ENCODE measurements around the gene TET2.

The TET2 gene

DNA sequence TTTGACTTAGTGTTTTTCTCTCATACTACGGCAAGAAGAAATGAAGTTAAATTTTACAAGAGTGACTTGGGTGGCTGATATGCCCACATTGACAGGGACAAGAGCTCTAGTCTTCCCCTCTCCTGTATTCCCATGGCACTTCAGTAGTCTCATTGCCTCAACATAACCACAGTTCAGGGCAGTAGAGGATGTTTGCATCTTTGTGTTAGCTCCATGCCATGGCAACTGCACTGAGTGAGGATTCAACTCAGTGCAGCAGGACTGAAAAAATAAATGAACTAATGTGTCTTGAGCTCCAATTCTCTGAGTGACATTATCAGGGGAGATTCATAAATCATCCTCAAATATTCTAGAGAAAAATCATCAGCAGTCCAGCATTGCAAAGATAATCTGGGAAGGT, 78.8 kb downstream of the TET2 start:
- TF ChIP-seq, protein P1, sequence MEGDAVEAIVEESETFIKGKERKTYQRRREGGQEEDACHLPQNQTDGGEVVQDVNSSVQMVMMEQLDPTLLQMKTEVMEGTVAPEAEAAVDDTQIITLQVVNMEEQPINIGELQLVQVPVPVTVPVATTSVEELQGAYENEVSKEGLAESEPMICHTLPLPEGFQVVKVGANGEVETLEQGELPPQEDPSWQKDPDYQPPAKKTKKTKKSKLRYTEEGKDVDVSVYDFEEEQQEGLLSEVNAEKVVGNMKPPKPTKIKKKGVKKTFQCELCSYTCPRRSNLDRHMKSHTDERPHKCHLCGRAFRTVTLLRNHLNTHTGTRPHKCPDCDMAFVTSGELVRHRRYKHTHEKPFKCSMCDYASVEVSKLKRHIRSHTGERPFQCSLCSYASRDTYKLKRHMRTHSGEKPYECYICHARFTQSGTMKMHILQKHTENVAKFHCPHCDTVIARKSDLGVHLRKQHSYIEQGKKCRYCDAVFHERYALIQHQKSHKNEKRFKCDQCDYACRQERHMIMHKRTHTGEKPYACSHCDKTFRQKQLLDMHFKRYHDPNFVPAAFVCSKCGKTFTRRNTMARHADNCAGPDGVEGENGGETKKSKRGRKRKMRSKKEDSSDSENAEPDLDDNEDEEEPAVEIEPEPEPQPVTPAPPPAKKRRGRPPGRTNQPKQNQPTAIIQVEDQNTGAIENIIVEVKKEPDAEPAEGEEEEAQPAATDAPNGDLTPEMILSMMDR (IDR thresholded peaks at IDR 0.05), result no peak
- DNase-seq, result no peak
- no peaks in the 10 kb centered on the region for H3K36me3 Mint-ChIP-seq (ENCODE audit: low read depth)
- H3K27me3 Mint-ChIP-seq (ENCODE audit: low read depth, poor library complexity), result no peaks in the 10 kb centered on the region
- peak overlapping the region; percentile 9 for H3K27ac Mint-ChIP-seq
- peaks cover 3% of the 10 kb centered on the region for H3K9me3 Mint-ChIP-seq
- peaks cover 6% of the 10 kb centered on the region for H3K4me1 Mint-ChIP-seq
- H3K4me3 Mint-ChIP-seq, result no peak overlapping the region

DNA sequence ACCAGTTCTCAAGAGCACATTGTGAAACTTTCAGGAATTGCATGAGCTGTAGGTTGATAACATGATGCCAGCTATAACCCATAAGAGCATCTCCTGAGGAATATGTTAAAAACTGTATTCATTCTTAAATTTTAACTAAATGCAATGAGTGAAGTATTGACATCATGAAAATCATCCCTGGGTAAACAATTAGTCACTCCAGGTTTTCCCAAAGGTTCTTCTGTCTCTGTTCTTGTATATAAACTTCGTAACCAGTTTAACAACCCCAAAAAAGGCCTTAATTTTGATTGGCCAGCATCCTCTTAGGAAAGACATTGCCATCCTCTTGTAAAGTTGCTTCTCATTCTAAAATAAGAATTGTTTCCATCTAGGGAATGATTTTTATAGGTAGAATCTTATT, 80.4 kb downstream of the TET2 start:
- Mint-ChIP-seq H3K27me3 (ENCODE audit: low read depth, poor library complexity) (no peaks in the 10 kb centered on the region), H3K4me3 (no peak overlapping the region), H3K27ac (no peak overlapping the region), H3K4me1 (peaks cover 6% of the 10 kb centered on the region), H3K36me3 (ENCODE audit: low read depth) (no peaks in the 10 kb centered on the region), H3K9me3 (peaks cover 3% of the 10 kb centered on the region)
- no peak for DNase-seq
- TF ChIP-seq, protein P1 (IDR thresholded peaks at IDR 0.05), result no peak

DNA sequence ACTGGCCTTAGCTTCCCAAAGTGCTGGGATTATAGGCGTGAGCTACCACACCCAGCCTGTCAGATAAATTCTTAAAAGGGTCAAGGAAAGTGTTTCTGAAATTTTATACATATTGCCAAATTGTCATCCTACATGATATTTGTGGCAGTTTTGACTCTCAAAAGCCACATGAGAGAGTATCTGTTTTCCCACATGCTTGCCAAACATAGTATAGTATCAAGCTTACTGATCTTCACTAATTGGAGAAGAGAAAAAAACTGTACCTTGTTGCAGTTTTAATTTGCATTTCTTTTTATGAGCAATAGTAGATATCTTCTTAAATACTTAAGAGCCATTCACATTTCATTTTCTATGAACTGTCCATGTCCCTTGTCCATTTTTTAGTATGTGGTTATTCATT, 83.6 kb downstream of the TET2 start:
- Mint-ChIP-seq H3K27ac (no peak overlapping the region), H3K9me3 (no peaks in the 10 kb centered on the region), H3K36me3 (ENCODE audit: low read depth) (peaks cover 16% of the 10 kb centered on the region), H3K27me3 (ENCODE audit: low read depth, poor library complexity) (no peaks in the 10 kb centered on the region), H3K4me1 (peaks cover 6% of the 10 kb centered on the region), H3K4me3 (no peak overlapping the region)
- TF ChIP-seq, protein P1 (IDR thresholded peaks at IDR 0.05), result no peak
- no peak for DNase-seq

DNA sequence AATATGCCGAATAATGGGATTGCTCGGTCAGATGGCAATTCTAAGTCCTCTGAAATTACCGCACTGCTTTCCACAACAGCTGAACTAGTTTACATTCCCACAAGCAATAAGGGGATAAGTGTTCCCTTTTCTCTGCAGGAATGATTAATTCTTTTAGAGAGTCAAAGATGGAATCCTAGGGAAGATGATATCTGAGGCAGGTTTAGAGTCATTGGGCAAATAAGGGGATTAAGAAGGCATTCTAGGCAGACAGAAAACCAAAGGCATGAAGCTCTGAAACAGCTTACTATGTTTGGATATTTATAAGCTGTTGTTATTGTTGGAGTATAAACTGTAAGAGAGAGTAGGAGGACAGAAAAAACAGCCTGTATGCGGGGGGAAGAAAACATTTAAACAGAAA, 85.7 kb downstream of the TET2 start:
- Mint-ChIP-seq H3K36me3 (ENCODE audit: low read depth) (peaks cover 34% of the 10 kb centered on the region), H3K27ac (no peak overlapping the region), H3K9me3 (no peaks in the 10 kb centered on the region), H3K27me3 (ENCODE audit: low read depth, poor library complexity) (no peaks in the 10 kb centered on the region), H3K4me3 (no peak overlapping the region), H3K4me1 (no peaks in the 10 kb centered on the region)
- DNase-seq, result no peak
- TF ChIP-seq, protein P1 (IDR thresholded peaks at IDR 0.05), result no peak

DNA sequence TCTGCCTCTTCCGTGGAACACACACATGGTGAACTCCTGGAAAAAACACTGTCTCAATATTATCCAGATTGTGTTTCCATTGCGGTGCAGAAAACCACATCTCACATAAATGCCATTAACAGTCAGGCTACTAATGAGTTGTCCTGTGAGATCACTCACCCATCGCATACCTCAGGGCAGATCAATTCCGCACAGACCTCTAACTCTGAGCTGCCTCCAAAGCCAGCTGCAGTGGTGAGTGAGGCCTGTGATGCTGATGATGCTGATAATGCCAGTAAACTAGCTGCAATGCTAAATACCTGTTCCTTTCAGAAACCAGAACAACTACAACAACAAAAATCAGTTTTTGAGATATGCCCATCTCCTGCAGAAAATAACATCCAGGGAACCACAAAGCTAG, 87.9 kb downstream of the TET2 start:
- no peaks in the 10 kb centered on the region for H3K9me3 Mint-ChIP-seq
- no peak overlapping the region for H3K27ac Mint-ChIP-seq
- no peaks in the 10 kb centered on the region for H3K27me3 Mint-ChIP-seq (ENCODE audit: low read depth, poor library complexity)
- DNase-seq, result no peak
- TF ChIP-seq, protein P1 (IDR thresholded peaks at IDR 0.05), result no peak
- H3K4me3 Mint-ChIP-seq, result no peak overlapping the region
- H3K4me1 Mint-ChIP-seq, result no peaks in the 10 kb centered on the region
- peaks cover 56% of the 10 kb centered on the region for H3K36me3 Mint-ChIP-seq (ENCODE audit: low read depth)

DNA sequence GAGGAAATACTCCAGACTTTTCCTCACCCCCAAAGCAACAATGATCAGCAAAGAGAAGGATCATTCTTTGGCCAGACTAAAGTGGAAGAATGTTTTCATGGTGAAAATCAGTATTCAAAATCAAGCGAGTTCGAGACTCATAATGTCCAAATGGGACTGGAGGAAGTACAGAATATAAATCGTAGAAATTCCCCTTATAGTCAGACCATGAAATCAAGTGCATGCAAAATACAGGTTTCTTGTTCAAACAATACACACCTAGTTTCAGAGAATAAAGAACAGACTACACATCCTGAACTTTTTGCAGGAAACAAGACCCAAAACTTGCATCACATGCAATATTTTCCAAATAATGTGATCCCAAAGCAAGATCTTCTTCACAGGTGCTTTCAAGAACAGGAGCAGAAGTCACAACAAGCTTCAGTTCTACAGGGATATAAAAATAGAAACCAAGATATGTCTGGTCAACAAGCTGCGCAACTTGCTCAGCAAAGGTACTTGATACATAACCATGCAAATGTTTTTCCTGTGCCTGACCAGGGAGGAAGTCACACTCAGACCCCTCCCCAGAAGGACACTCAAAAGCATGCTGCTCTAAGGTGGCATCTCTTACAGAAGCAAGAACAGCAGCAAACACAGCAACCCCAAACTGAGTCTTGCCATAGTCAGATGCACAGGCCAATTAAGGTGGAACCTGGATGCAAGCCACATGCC, 89.7 kb downstream of the TET2 start:
- no peak overlapping the region for H3K4me3 Mint-ChIP-seq
- no peaks in the 10 kb centered on the region for H3K27me3 Mint-ChIP-seq (ENCODE audit: low read depth, poor library complexity)
- no peaks in the 10 kb centered on the region for H3K4me1 Mint-ChIP-seq
- H3K27ac Mint-ChIP-seq, result no peak overlapping the region
- TF ChIP-seq, protein P1 (IDR thresholded peaks at IDR 0.05), result no peak
- no peaks in the 10 kb centered on the region for H3K9me3 Mint-ChIP-seq
- peaks cover 59% of the 10 kb centered on the region for H3K36me3 Mint-ChIP-seq (ENCODE audit: low read depth)
- DNase-seq, result no peak

All from nephron progenitor cell (in vitro differentiated cells).